ENCODE results near the gene BCL7C. TPM values are rescaled to one million over a fixed set of nuclear protein-coding genes. Genes with fewer than 3 reads are reported as not detected.
A peak's percentile ranks its signal among the peaks of the same experiment; 100 is the strongest.

Gene BCL7C
- total and polyA plus RNA-seq, 2 of the 13 experiments (the other 11 are each of a cell fraction or from before 2014, with no cell fraction given), result 17.7 to 33.8 TPM

DNA sequence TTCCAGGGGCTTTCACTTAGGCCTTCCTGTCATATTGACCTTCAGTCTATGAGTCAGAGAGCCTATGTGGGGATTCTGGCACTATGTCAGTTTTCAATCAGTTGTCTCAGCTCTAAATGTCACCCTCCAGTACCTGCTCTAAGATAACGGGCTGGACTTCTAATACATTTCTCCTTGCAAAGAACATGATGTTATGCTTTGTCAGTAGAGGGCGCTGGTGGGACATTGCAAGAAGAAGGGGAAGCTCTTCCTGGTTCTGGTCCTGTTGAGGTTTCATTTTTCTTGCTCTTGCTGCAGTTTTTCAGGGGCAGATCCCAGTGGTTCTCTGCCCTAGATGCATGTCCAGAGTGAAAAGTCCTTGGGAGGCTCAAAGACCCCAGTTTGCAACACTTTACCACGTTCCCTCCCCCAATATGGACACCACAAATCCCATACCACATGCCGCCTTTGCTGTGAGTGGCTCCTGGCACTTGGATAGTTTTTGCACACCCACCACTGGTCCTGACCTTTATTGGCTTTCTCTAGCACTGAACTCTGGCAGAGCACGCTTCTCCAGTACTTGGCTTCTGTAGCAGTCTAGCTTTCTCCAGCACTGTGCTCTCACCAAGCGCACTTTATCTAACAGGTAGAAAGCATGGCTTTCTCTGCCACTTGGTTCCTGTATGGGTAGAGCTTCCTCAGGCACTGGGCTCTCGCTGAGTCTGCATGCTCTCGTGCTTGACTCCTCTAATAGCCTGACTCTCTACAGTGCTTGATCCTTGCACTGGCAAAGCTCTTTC is 49.0 kb downstream of the BCL7C start:
- ChIA-PET POLR2A (interaction anchor here (0.7 to 3.0 kb wide), 24 partner anchors 9 to 109 kb away, joined by 3 to 67 read pairs (median 8); partner anchors contain the start of genes CTF1, FBXL19, PHKG2 and ZNF629), CTCF (ENCODE audit: low intra/inter-chr PET ratio, low total read pairs) (interaction anchor here (0.7 to 2.7 kb wide), 7 partner anchors 30 to 76 kb away, joined by 3 to 25 read pairs (median 5); partner anchors contain the start of gene BCL7C)
- DNase-seq (ENCODE audit: low spot score) (peak; percentile 97), FAIRE-seq (peak; percentile 94), ATAC-seq (peak; percentile 86)
- Histone ChIP-seq H2AFZ (ENCODE audit: low read length) (peak overlapping the region; percentile 86), H3K79me2 (ENCODE audit: insufficient read depth, low read length) (no peaks in the 10 kb centered on the region), H3K27me3 (ENCODE audit: control insufficient read depth in 1 of 2, insufficient read depth in 2 of 2, low read length in 2 of 2) (no peaks in the 10 kb centered on the region), H3K27ac (ENCODE audit: extremely low read length, insufficient read depth, low read length) (peak overlapping the region; percentile 64), H3K9me3 (ENCODE audit: low read length) (no peaks in the 10 kb centered on the region), H3K4me3 (replicated peaks in 1 of 3; ENCODE audit: insufficient read depth in 1 of 3, low read depth in 2 of 3, low read length in 3 of 3) (peak overlapping the region; percentile 32 to 66 (median 45)), H3K9ac (ENCODE audit: insufficient read depth, low read depth, low read length) (peak overlapping the region; percentile 62), H3K4me2 (ENCODE audit: low read depth, low read length) (peak overlapping the region; percentile 87), H3K4me1 (ENCODE audit: insufficient read depth, low read length) (peaks cover 33% of the 10 kb centered on the region), H3K36me3 (replicated peaks in 1 of 2; ENCODE audit: control insufficient read depth in 1 of 2, insufficient read depth in 2 of 2, low read length in 2 of 2) (no peaks in the 10 kb centered on the region), H4K20me1 (ENCODE audit: insufficient read depth, low read length) (no peaks in the 10 kb centered on the region)
- WGBS (ENCODE audit: low lambda C conversion rate), result 13% methylated on average over 8 of the region's 8 CpGs
- no TSS peak for BruUV-seq (replicated peaks)
- in situ Hi-C loops (cut with HindIII; ENCODE audit: extremely low pct_ligation_motif_present, low pct_unique_long_range_greater_than_20kb) (loop anchor here (5.0 to 10.0 kb wide), 2 partner anchors 50 to 77 kb away; partner anchors contain the start of genes BCL7C, CTF1 and FBXL19), intact Hi-C loops (cut with micrococcal nuclease; ENCODE audit: unreplicated experiment) (loop anchor here (1.0 to 2.0 kb wide), 5 partner anchors 30 to 76 kb away; partner anchors contain the start of gene BCL7C)
- TF ChIP-seq ZNF670 (CRISPR knock-in tag; IDR thresholded peaks at IDR 0.05; ENCODE audit: borderline replicate concordance), result peak; percentile 88
- no peak for TF ChIP-seq TRIM24 (CRISPR knock-in tag; IDR thresholded peaks at IDR 0.05)
- TF ChIP-seq KLF6 (CRISPR knock-in tag; IDR thresholded peaks at IDR 0.05), result no peak
- no peak for TF ChIP-seq HES4 (CRISPR knock-in tag; IDR thresholded peaks at IDR 0.05; ENCODE audit: borderline replicate concordance)
- peak; percentile 13; the same call in 1 of the 2 replicates for TF ChIP-seq CREM (IDR thresholded peaks at IDR 0.05)
- TF ChIP-seq CREM (CRISPR knock-in tag; IDR thresholded peaks at IDR 0.05), result no peak
- no peak for TF ChIP-seq NFE2L2 (IDR thresholded peaks at IDR 0.05; ENCODE audit: low read length)
- TF ChIP-seq EP300 (IDR thresholded peaks at IDR 0.05; ENCODE audit: low read depth in 2 of 2, low read length in 2 of 2), result no peak; a peak in 1 of 4 replicates
- no peak for TF ChIP-seq EP300 (CRISPR knock-in tag; IDR thresholded peaks at IDR 0.05; ENCODE audit: borderline replicate concordance)
- no peak for TF ChIP-seq MLX (CRISPR knock-in tag; IDR thresholded peaks at IDR 0.05)
- no peak for TF ChIP-seq PRDM15 (CRISPR knock-in tag; IDR thresholded peaks at IDR 0.05)
- no peak for TF ChIP-seq ZNF546 (CRISPR knock-in tag; conservative IDR thresholded peaks at IDR 0.05)
- TF ChIP-seq SSRP1 (CRISPR knock-in tag; IDR thresholded peaks at IDR 0.05), result peak; percentile 70; the same call in 1 of the 2 replicates
- no peak for TF ChIP-seq TARDBP (CRISPR knock-in tag; IDR thresholded peaks at IDR 0.05)
- no peak for TF ChIP-seq SMAD9 (CRISPR knock-in tag; IDR thresholded peaks at IDR 0.05)
- TF ChIP-seq ETV6 (CRISPR knock-in tag; conservative IDR thresholded peaks at IDR 0.05), result no peak
- no peak for TF ChIP-seq SIX4 (CRISPR knock-in tag; IDR thresholded peaks at IDR 0.05)
- TF ChIP-seq ZNF674 (CRISPR knock-in tag; IDR thresholded peaks at IDR 0.05; ENCODE audit: low read depth), result no peak
- TF ChIP-seq PTBP1 (IDR thresholded peaks at IDR 0.05; ENCODE audit: low read depth, low read length, poor library complexity, severe bottlenecking), result no peak
- TF ChIP-seq ZNF337 (CRISPR knock-in tag; IDR thresholded peaks at IDR 0.05; ENCODE audit: borderline replicate concordance, low read depth), result no peak
- TF ChIP-seq SP140L (CRISPR knock-in tag; IDR thresholded peaks at IDR 0.05; ENCODE audit: borderline replicate concordance), result no peak
- 0 out of 2 replicates have a peak, but pooled peaks have one; percentile 24 for TF ChIP-seq PPARG (CRISPR knock-in tag; conservative IDR thresholded peaks at IDR 0.05)

Data from HepG2 (cell line).